Breast epithelium (tissue), 3 donors: Measurements from ENCODE around the gene NUCKS1.

Source experiments
- POLR2A ChIP-seq: fragments of 450-650 bp; IDR thresholded peaks from one replicate; pipeline ENCODE4 v1.6.1; 2016; ENCODE audit warnings: antibody characterized with exemption, mild to moderate bottlenecking, moderate library complexity
- POLR2AphosphoS5 ChIP-seq, 3 donors: sonication (generic); formaldehyde crosslinking; IDR thresholded peaks; one replicate each; pipeline ENCODE4 v1.6.1; 2017; ENCODE audit warnings: antibody characterized with exemption in 3 of 3
- TF ChIP-seq, protein P1 (sequence below), 3 donors: fragments of 450-650 bp; IDR thresholded peaks; one replicate each; pipeline ENCODE4 v1.5.1; 2016 to 2017; ENCODE audit warnings: antibody characterized with exemption in 3 of 3, mild to moderate bottlenecking in 3 of 3, moderate library complexity in 3 of 3

GRCh38 chr1:205743977-205744376, 6.0 kb downstream of the NUCKS1 start:
- TF ChIP-seq POLR2A (no peak), POLR2AphosphoS5 (IDR thresholded peaks at IDR 0.05) (no peak)
- TF ChIP-seq, protein P1, sequence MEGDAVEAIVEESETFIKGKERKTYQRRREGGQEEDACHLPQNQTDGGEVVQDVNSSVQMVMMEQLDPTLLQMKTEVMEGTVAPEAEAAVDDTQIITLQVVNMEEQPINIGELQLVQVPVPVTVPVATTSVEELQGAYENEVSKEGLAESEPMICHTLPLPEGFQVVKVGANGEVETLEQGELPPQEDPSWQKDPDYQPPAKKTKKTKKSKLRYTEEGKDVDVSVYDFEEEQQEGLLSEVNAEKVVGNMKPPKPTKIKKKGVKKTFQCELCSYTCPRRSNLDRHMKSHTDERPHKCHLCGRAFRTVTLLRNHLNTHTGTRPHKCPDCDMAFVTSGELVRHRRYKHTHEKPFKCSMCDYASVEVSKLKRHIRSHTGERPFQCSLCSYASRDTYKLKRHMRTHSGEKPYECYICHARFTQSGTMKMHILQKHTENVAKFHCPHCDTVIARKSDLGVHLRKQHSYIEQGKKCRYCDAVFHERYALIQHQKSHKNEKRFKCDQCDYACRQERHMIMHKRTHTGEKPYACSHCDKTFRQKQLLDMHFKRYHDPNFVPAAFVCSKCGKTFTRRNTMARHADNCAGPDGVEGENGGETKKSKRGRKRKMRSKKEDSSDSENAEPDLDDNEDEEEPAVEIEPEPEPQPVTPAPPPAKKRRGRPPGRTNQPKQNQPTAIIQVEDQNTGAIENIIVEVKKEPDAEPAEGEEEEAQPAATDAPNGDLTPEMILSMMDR (IDR thresholded peaks at IDR 0.05), result no peak
